GM19452 (cell line): ENCODE data around the gene DEK.
"Not testable (repeated sequence)": the region's sequence is repeated elsewhere in the genome, so short reads cannot be mapped to it uniquely, and the experiment has no call there.

Source experiments
- ATAC-seq: cut with Tn5 transposase; IDR thresholded peaks from one replicate; pipeline ENCODE4 v1.9.1; 2021; ENCODE audit not compliant: unreplicated experiment

The DEK gene

DNA sequence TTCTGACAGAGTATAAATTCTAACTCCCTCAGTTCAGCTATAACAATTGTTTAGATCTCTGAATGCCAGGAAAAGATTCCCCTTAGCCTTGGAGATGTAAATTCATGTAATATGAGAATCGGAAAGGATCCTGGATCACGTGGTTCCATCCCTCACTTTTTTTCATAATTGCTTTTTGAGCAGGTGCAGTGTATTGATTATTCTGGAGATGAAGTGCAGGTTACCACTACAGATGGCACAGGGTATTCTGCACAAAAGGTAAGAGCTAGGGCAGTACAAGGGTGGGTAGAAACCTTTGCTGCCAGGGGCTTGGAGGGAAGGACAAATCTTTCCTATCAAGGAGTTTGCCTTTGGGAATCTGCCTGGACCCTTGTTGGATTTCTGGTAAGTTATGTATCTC lies 56.4 kb downstream of the DEK start:
- ATAC-seq: no peak

DNA sequence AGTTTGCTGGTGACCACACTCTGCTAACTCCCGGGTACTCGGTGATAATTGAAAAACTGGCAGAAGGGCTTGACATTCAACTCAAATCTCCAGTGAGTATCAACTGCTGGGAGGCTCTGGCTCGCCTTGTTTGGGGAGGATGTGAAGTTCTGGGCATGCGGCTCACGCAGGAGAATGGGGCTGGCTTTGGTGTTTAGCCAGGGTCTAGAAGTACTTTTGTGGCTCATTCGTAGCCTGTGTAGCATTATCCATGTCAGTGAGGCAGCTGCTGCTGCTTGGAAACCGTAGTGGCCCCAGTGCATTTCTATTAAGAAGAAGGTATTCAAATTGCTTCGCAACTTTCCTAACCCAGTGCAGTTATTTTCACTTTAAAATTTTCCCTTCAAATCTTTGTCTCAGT lies 56.9 kb downstream of the DEK start:
- no peak for ATAC-seq

DNA sequence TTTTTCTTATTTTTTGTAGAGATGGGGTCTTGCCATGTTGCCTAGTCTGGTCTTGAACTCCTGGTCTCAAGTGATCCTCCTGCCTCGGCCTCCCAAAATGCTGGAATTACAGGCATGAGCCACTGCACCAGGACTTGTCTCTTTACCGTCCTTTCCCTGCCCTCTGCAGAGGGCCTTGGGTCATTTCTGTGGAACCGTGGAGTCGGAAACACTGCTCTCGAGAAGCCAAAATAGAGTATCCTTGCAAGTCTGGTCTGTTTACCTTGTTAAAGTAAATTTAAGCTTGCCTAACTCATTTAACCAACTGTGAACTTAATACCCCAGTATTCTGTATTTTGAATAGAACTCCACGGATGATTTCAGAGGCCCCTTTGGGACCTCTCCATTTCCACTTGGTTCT lies 57.7 kb downstream of the DEK start:
- no peak for ATAC-seq

DNA sequence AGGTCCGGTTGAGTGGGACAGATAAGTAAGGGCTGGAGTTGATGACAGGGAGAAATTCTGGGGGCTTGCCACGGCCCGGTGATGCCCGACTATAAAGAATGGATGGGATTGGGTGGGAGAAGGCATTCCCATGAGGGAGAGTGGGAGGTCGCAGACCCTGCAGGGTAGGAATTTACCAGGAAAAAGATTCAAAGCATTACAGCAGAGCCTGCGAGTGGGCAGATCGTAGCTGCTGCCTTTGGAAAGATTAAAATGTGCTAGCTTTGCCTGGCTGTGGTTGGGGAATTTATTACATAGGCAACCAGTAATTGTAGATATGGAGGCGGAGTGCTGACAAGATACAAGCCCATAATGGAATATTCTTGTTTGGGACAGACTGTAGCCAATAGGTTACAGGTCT lies 59.6 kb downstream of the DEK start:
- ATAC-seq: no peak

DNA sequence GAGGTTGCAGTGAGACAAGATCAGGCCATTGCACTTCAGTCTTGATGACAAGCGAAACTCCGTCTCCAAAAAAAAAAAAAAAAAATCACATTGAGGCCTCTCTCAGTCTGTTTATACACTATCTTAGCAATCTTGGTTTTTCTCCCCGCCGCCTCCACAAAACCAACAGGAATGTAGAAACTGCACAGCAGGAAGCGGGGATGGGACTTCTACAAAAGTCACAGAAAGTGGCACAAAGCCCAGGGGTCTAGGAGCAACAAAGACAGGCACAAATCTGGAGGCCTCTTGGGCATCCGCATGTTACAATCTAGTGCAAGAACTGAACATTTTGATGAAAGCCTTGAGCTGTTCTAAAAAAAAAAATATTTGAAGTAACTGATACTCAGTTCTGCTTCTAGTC lies 60.5 kb downstream of the DEK start:
- no peak for ATAC-seq

DNA sequence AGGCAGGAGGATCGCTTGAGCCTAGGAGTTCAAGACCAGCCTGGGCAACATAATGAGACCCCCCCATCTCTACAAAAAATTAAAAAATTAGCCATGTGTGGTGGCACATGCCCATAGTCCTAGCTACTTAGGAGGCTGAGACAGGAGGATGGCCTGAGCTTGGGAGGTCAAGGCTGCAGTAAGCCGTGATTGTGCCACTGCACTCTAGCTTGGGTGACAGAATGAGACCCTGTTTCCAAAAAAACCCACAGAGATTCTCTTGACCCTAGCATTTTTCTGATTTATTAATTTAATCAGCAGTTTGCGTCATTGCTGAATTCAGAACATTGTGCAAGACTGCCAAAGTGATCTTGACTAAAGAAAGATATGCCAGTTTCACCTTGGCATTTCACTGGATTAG lies 72.3 kb downstream of the DEK start:
- no peak for ATAC-seq

DNA sequence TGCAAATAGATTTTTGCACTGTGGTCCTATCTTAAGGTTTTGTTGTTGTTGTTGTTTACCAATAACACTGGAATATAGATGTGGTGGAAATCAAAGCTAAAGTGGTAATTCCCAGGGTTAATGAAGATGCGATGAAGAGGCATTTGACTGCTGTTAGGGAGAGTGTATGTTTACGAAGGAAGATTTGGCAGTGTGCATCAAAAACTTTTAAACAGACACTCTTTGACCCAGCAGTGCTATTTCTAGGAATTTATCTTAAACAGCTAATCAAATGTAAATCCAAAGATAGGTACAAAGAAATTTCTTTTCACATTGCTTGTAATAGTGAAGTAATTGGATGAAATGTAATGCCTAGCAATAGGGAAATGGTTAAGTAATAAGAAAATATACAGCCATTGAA lies 75.1 kb downstream of the DEK start:
- ATAC-seq: no peak

DNA sequence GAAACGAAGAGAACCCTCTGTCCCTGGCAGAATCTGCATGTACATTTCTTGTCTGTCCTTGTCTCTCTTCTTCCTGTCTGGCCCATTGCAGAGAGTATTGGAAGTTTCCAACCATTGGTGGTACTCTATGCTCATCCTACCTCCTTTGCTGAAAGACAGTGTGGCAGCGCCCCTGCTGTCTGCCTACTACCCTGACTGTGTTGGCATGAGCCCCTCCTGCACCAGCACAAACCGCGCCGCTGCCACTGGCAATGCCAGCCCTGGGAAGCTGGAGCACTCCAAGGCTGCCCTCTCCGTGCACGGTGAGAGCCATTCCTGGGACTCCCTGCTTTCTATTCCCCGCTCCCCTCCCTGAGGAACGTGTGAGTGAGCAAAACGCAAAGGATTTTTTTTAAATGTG lies 76.6 kb downstream of the DEK start:
- ATAC-seq: no peak

DNA sequence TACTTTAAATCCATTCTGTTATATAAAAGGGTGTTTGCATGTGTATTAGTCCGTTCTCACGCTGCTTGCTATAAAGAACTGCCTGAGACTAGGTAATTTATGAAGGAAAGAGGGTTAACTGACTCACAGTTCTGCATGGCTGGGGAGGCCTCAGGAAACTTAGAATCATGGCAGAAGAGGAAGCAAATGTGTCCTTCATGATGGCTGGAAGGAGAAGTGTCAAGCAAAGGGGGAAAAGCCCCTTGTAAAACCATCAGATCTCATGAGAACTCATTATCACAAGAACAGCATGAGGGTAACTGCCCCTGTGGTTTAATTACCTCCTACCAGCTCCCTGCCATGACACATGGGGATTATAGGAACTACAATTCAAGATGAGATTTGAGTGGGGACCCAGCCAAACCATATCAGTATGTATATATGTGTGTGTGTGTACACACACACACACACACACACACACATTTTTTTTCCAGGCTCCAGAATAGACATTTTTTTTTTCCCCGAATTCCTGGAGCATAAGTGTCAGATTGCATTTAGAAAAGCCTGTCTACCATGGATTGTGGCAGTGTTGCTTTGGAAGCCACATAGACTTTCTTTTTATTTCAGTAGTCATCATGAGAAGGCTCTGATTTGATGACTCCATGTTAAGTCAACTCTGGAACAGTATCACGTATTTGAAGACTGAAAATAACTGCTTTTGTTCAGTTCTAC lies 77.6 kb downstream of the DEK start:
- ATAC-seq: no peak

DNA sequence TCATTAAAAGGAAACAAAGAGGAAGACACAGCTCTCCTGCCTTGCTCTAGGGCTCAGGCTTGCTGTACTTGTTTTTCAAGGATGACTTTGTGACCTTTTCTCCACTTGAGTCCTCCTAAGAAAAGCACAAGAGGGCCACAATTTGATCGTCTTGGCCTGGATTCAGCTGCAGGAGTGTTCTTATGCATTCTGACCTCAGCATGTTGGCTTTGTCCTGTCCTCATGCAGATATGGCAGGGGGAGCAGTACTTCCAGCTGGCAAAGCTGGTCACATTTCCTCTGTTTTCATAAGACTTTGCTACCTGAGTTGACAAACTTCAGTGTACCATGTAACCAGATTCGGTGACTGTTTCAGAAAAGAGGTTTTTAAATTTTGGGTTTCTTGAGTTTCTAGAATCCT lies 78.3 kb downstream of the DEK start:
- ATAC-seq: no peak

DNA sequence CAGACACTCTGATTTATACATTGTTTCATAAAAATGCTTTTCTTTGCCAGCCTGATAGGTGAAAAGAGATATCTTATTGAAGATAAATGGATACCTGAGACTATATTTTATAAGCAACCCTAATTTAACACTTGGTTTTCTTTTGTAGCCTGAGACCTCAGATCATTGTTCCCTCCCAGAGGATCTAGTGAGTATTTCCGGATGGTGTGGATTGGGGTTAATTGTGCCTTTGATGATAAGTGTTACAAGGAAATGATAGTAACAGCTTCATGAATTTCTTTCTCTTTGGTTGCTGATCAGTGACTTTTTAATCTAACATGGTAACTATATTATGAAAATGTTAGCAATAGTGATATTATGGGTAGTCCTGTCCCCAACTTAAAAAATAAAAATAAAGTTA lies 78.7 kb downstream of the DEK start:
- ATAC-seq: no peak

DNA sequence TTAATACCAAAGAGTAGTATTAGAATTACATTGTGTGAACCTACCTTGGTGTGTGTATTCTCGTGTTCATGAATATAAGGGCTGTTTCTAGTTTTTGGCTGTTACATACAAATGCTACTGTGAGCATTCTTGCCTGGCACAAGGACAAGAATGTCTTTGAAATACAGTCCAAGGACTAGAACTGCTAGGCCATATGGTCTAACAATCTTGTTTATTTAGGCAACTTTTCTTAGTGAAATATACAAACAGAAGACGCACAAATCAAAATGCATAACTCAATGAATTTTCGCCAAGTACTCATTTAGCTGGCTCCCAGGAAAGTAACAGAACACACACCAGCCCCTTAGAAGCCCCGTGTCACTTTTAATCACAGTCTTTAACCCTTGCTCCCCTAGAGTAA lies 80.6 kb downstream of the DEK start:
- no peak for ATAC-seq

DNA sequence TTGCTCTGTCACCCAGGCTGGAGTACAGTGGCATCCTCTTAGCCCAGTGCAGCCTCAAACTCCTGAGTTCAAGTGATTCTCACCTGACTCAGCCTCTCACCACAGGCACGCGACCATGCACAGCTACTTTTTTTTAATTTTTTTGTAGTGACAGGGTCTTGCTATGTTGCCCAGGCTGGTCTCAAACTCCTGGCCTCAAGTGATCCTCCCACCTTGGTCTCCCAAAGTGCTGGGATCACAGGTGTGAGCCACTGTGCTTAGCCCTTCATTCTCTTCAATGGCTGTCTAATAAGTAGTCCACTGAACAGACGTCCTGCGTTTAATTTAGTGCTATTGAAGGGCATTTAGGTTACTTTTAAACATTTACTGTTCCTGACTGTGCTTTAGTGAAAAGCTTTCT lies 81.8 kb downstream of the DEK start:
- no peak for ATAC-seq

DNA sequence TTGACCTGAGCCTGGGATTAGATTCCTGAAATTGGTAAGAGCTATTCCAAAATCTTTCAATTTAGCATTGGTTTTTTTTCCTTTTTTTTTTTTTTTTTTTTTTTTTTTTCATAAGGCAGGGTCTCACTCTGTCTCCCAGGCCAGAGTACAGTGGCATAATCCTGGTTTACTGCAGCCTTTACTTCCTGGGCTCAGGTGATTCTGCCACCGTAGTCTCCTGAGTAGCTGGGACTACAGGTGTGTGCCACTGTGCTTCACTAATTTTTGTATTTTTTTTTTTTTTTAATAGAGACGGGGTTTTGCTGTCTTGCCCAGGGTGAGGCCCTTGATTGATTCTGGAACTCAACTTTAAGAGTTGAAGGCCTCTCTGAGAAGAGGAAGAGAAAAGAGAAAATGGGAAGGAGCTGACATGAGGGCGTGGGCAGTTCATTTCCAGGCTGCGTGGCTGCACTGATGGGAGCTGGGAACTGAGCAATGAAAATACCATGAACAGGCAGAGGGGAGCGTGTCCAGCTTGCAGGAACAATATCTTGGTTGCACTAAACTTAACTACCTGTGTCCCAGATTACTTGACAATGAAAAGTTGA lies 84.5 kb downstream of the DEK start:
- ATAC-seq: no peak

DNA sequence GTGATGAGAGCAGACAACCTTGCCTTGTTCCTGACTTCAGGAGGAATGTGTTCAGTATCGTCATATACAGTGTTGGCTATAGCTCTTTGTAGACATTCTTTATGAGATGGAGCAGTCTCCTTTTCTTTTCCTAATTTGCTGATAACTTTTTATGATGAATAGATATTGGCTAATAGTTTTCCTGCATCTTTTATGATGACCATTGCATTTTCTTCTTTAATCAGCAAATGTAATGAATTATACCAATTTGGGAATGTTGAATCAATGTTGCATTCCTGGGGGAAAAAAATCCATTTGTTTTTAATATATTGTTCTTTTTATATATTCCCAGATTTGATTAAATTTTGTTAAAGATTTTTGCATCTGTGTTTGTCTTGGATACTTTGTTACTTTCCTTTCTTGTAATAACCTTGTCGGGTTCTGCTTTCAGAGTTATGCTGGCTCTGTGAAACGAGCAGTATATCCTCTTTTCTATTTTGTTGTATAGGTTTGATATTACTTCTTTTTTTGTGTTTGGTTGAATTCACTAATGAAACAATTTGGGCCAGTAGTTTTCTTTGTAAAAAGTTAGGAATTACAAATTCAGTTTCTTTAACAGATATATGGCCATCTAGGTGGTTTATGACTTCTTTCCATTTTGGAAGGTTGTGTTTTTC lies 85.2 kb downstream of the DEK start:
- no peak for ATAC-seq

DNA sequence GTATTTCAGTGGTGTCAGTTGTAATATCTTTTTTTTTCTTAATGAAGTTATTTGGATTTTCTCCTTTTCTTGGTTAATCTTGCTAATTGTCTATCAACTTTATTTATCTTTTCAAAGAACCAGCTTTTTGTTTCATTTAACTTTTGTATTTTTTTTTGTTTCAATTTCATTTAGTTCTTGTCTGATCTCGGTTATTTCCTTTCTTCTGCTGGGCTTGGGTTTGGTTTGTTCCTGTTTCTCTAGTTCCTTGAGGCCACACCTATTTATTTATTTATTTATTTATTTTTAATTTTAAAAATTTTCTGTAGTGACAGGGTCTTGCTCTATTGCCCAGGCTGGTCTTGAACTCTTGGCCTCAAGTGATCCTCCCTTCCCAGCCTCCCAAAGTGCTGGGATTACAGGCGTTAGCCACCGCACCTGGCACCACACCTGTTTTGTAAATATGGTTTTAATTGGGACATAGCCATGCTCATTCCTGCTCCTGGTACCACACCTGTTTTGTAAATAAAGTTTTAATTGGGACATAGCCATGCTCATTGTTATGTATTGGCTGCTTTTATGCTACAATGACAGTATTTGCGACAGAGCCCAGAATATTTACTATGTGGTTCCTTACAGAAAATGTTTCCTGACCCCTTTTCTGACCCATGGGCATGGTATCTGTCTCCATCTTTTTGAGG lies 86.9 kb downstream of the DEK start:
- no peak for ATAC-seq

DNA sequence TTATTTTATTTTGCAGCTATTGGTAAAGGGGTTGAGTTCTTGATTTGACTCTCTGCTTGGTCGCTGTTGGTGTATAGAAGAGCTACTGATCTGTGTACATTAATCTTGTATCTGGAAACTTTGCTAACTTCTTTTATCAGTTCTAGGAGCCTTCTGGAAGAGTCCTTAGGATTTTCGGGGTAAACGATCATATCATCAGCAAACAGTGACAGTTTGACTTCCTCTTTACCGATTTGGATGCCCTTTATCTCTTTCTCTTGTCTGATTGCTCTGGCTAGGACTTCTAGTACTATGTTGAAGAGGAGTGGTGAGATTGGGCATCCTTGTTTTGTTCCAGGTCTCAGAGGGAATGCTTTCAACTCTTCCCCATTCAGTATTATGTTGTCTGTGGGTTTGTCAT lies 88.1 kb downstream of the DEK start:
- not testable (repeated sequence) for ATAC-seq
